HG03135 (cell line): ENCODE data around the gene MMP15.

Source experiments
- ATAC-seq: cut with Tn5 transposase; IDR thresholded peaks from one replicate; pipeline ENCODE4 v1.9.1; 2021; ENCODE audit warnings: mild to moderate bottlenecking, moderate library complexity; ENCODE audit not compliant: unreplicated experiment

MMP15 gene

GRCh38 chr16:58018803-58019202 lies 6.8 kb upstream of the MMP15 start:
- ATAC-seq, result no peak

- no peak for ATAC-seq
Observed at GRCh38 chr16:58019866-58020538, 5.6 kb upstream of the MMP15 start.

DNA sequence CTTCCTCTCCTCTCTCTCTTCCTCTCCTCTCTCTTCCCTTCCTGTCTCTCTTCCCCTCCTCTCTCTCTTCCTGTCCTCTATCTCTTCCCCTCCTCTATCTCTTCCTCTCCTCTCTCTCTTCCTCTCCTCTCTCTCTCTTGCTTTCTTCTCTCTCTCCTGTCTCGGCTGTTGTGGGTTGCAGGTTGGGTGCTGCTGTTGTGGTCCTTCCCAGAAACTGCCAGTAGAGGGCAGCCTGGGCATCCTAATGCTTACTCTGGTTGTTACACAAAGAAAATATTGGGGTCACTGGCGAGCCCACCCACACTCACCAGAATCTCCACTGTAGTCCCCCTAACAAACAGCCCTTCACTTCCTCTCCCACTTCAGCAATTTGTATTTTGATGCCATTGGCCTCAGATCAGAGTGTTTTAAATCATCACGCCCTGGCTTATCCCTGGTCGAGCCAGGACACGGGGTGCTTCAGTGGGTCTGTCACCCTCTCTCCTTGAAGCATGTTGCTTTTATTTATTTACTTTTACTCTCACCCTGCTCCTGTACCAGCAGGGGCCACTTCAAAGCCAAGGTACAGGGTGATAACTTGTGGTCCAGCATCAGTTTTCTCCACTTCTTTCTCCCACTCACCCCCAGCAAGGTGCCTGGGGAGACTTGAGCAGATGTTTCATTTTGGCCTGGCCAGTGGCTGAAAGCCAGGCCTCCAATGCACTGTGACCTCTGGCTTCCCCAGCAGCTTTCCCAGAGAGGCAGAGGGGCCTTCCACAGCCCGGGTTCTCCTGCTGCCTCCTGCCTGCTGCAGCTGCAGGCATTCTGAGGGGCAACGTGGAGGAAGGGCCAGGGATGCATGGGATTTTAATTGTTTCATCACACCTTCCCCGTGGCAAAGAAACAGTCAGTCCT lies 4.7 kb upstream of the MMP15 start:
- no peak for ATAC-seq

- ATAC-seq, result no peak
Observed at GRCh38 chr16:58021661-58022551, 3.6 kb upstream of the MMP15 start.

GRCh38 chr16:58022601-58023371 lies 2.8 kb upstream of the MMP15 start:
- ATAC-seq, result no peak

- ATAC-seq, result no peak
Observed at GRCh38 chr16:58024486-58025350, 836 bp upstream of the MMP15 start.

GRCh38 chr16:58026139-58026704 lies 668 bp downstream of the MMP15 start:
- peak; percentile 9 for ATAC-seq

- no peak for ATAC-seq
Observed at GRCh38 chr16:58026705-58027160, 1.2 kb downstream of the MMP15 start.

- ATAC-seq, result no peak
Observed at GRCh38 chr16:58027161-58027915, 1.8 kb downstream of the MMP15 start.

DNA sequence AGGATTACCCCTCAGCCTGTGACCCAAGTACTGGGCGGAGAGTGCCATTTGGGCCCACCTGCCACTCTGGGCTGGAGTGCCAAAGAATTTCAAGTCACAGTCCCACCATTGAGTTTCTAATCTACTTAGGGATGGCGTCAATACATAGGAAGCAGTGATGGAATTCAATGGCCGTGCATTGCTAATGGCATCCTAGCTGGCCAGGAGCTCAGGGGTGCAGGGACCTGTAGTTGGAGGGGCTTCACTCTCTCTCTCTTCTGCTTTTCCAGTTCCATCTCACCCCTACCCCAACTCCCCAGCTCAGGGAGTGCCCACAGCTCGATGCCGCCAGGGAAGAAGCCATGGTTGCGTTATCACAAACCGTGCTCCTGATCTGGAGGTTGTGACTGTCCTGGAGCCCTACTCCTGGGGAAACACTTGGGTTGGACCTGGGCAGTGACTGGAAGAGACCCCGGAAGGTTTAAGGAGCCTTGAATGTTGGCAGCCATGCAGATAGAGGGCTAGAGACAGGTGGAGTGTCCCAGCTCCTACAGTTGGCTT lies 2.4 kb downstream of the MMP15 start:
- ATAC-seq, result no peak

DNA sequence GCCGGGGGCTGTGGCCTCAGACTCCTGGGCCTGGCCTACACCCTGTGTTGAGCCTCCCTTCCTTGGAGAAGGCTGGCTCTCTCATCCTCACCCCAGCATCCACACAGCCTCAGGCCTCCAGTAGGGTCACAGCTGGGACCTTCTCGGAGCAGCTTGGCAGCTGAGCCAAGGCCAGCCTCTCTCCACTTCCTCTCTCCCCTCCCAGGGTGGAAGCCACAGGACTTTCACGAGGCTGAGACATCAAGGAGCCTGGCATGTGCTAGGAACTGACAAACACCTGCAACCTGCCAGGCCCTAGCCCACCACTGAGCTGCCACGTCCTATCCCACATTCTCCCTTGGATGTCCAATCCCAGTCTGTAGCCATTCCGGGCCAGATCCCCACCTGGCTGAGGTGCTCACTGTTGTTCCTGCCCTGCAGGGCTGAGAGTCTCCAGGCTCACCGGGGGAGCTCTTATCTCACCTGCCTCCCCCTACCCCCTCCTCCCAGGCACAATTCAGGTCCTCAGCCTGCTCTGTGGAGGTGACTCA lies 3.1 kb downstream of the MMP15 start:
- no peak for ATAC-seq

- no peak for ATAC-seq
Observed at GRCh38 chr16:58029410-58029809, 3.9 kb downstream of the MMP15 start.

DNA sequence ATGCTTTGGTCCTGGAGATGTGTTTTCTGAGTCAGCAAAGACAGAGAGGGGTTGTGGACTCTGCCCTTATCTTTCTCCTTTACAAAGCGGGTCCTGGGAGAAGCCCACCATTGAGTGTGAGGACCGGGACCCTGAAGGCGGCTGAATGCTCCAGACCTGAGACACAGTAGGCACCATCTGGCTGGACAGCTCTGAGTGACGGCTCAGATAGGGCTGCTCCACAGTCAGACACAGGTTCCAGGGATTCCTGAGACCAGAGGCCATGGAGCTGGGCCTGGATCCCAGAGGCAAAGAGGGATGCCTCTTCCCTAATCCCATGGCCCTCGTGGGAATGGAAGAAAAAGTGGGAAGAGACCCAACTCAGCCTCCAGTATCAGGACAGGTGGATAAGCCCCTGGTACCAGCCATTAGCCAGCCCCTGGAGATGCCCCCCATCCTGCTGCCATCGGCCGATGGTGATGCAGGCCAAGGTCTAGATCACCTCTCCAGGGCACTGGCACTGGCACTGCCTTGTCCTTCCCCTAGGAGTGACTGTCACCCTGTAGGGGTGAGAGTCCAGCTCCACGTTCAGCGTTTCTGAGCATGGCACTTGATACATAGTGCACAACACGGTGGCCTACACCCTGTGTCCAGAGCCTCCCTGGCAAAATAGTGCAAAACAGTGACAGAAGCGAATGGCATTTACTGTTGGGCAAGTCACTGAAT lies 4.7 kb downstream of the MMP15 start:
- no peak for ATAC-seq

GRCh38 chr16:58031016-58031800 lies 5.7 kb downstream of the MMP15 start:
- ATAC-seq, result no peak

DNA sequence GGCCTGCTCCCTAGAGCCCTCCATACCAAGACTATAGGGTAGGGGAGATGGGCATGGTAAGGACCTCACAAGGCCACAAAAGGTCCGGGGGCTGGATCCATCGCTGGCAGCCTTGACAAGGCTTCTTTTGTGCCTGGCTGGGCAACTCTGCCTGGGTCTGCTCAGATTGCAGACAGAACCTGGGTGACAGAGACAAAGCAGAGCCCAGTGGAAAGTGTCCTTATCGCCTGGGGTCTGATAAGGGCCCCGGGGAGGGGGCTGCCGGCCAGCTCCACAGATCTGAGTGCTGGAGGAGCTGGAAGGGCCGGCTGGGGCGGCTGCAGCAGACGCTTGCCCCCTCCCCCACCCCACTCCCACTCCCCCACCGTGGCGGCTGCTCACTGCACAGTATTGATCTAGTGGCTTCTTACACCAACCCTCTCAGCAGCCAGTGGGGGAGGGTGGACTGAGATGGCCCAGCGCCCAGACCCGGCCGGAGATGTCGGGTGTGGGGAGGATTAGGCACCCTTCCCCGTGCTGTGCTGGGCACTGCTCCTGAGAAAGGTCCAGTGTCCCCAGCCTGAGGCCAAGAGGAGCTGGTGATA lies 7.2 kb downstream of the MMP15 start:
- ATAC-seq, result no peak

DNA sequence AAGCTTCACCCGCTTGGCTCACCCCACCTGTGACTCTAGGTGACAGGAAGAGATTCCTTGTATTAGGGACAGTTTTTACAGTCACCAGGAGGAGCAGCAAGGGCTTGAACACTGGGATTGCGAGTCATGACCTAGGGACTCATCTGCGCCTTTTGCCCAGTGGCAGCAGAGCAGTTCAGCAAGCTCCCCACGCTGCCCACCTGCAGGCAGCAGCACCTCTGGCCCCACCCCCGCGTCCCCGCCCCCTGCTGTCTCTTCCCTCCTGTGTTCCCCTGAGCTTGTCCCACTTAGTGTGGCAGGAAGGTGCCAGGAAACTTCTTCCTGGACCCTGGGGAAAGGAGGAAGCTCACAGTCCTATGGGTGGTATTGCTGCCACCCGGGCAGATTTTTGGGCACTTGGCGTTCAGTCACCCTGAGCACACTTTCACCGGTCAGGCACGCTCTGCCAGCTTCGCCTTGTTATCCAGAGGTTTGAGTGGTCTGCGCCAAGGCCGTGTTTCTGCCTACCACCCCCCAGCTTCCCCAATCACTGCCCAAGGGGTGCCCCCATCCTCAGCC lies 8.7 kb downstream of the MMP15 start:
- ATAC-seq, result no peak
